ENCODE results near the gene NDUFA8. TPM values are rescaled to one million over a fixed set of nuclear protein-coding genes. Genes with fewer than 3 reads are reported as not detected.

Gene NDUFA8
- total RNA-seq, 1 donor from 2014 or later = 27.3 TPM

- no peak for DNase-seq (ENCODE audit: low read depth in 2 of 2)
Observed at GRCh38 chr9:122138560-122139268, 20.9 kb downstream of the NDUFA8 start.

GRCh38 chr9:122135529-122135859 lies 24.1 kb downstream of the NDUFA8 start:
- no peak for DNase-seq (ENCODE audit: low read depth in 2 of 2)

DNA sequence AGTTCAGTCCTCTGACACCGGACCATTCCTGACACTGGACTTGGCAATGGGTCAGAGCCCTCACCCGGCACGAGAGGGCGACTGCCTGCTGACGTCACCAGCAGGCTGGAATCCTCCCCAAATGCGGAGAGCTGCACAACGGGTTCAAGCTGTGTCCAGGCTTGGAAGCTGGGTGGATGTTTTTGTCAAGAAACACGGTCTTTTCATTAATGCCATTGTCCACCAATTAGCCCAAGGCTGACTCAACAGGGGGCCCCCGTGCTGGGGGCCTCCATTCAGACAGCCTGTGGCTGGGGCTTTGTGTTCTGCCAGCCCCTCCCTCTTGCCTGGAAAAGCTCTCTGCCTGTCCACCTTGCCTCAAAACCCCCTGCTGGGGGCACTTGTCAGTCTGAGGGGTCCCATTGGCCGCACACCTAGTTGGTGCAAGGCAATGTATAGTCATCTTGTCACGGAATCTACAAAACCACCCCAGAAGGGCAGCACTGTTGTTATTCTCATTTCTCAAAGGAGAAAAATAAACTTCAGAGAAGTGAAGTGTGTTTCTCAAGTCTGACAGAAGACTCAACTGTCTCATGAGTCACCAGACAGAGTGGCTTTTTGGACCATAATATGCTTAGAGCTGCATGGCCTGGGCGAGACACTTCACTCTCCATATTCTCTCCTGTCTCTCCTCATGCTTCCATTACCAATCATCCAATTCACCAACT lies 24.6 kb downstream of the NDUFA8 start:
- DNase-seq (ENCODE audit: low read depth in 2 of 2) = peak in 1 of 2 donors; percentile 36

GRCh38 chr9:122133984-122134535 lies 25.5 kb downstream of the NDUFA8 start:
- DNase-seq (ENCODE audit: low read depth in 2 of 2) = peak; percentile 65 to 74

- DNase-seq (ENCODE audit: low read depth in 2 of 2) = peak; percentile 55 to 79
Observed at GRCh38 chr9:122133263-122133983, 26.2 kb downstream of the NDUFA8 start.

- no peak for DNase-seq (ENCODE audit: low read depth in 2 of 2)
Observed at GRCh38 chr9:122132539-122132938, 27.0 kb downstream of the NDUFA8 start.

DNA sequence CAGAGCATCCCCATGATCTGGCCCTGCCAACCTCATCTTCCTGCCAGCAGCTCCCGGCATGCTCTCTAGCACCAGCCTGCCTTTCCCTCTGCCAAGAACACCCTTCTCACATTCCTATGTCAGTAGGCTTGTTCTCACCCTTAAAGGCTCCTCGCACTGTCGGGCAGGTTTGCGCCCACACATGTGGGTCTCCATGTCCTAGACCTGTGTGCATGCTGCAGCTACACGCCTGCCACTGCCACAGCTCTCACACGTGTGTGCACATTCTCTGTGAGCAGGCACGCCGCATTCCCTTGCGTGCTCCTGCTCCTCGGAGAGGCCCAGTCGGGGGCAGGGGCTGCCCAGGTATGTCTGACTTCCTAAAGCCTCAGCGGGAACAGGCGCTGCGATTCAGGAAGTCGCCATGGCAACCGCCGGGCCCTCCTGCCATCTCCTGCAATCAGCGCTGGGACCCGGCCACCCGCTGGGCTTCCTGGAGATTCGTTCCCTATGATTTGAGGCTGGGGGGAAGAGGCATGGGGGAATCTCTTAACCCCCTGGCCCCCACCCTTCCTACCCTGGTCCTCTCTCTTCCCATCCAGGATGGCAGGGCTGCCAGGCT lies 28.1 kb downstream of the NDUFA8 start:
- DNase-seq (ENCODE audit: low read depth in 2 of 2) = no peak

DNA sequence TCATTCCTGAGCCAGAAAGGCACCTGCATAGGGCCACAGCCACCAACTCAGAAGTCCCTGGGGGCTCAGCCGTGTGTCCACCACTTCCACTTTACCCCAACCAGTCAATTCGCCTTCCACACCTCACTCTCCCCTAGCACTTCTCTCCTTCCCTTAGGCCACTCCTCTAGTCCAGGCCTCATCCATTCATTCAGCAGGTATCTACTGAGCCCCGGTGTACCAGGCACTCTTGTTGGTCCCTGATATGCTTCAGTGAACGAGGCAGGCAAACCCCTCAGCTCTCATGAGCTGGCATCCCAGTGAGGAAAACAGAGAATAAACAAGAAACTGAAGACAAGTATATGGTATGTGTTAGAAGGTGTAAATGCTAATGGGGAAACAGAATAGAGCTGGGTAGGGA lies 28.7 kb downstream of the NDUFA8 start:
- DNase-seq (ENCODE audit: low read depth in 2 of 2) = no peak

- no peak for DNase-seq (ENCODE audit: low read depth in 2 of 2)
Observed at GRCh38 chr9:122129969-122130368, 29.6 kb downstream of the NDUFA8 start.

GRCh38 chr9:122128969-122129343 lies 30.6 kb downstream of the NDUFA8 start:
- DNase-seq (ENCODE audit: low read depth in 2 of 2) = no peak

- peak in 1 of 2 donors; percentile 32 for DNase-seq (ENCODE audit: low read depth in 2 of 2)
Observed at GRCh38 chr9:122128007-122128968, 31.3 kb downstream of the NDUFA8 start.

DNA sequence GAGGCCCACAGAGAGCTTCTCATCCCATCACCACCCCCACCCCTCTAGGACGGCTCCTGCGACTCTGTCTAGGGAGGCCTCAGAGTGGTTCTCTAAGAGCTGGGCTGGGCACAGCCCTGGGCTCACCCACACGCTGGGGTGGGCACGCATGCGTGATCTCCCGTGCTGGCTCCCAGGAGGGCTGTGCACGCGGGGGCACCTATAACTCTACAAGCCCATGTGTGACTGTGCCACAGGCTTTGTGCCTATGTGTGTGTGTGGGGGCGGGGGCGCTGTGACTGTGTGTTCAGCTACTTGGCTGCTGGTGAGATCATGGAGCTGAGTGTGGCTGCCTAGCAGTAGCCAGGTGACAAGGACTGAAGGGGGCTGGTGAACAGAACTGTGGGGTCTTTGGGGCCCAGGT lies 32.2 kb downstream of the NDUFA8 start:
- peak in 1 of 2 donors; percentile 32 for DNase-seq (ENCODE audit: low read depth in 2 of 2)

GRCh38 chr9:122126331-122127261 lies 33.0 kb downstream of the NDUFA8 start:
- DNase-seq (ENCODE audit: low read depth in 2 of 2) = no peak

DNA sequence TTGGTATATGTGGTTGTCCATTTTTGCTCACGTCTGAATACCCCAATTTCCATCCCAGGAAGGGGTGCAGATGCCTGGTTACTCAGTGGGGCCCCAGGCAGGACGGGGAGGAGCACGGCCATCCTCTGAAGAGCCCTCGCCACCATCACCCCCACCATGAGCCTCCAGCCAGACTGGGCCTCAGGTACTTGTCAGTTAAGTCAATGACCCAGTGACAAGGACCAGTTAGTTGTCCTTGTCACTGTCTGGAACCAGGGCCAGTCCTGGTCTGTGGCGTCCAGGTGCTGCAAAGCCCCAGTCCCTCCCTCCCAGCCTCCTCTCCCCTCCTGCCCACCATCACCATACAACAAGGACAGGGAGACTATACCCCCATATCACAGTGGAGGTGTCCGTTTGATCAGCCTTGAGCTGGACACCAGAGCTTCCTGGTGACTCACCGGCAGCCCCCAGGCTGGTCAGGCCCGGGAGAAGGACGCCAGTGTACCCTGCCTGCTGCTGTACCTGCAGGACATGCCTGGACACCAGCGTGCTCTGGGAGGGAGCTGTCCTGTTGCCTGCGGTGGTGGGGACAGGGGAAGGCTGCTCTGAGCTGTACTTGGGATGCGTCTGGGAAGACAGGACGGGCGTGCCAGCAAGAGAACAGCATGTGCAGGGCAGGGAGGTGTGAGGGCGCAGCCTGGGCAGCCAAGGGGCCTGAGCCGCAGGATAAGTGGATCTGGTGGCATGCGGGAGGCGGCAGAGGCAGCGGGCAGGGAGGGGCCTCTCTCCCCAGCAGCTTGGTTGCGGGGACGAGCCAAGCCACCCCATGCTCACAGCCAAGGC lies 33.9 kb downstream of the NDUFA8 start:
- DNase-seq (ENCODE audit: low read depth in 2 of 2) = peak in 1 of 2 donors; percentile 59

GRCh38 chr9:122125158-122125508 lies 34.4 kb downstream of the NDUFA8 start:
- DNase-seq (ENCODE audit: low read depth in 2 of 2) = peak; percentile 45 to 80

GRCh38 chr9:122124528-122124927 lies 35.1 kb downstream of the NDUFA8 start:
- no peak for DNase-seq (ENCODE audit: low read depth in 2 of 2)

DNA sequence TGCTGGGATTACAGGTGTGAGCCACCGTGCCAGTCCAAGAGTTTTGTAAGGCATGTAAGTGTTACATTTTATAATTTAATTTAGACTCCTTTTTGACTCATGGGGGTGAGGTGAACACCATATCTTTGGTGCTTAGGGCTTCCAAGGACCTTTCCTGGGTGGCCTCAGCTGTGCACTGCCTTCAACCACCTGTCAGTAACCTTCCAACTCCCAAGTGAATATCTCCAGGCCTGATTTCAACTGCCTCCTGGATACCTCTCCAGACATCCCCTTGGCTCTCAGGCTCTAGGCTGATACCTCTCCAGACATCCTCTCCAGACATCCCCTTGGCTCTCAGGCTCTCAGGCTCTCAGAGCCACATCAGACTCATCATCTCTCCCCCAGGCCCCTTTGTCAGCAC lies 35.5 kb downstream of the NDUFA8 start:
- no peak for DNase-seq (ENCODE audit: low read depth in 2 of 2)

DNA sequence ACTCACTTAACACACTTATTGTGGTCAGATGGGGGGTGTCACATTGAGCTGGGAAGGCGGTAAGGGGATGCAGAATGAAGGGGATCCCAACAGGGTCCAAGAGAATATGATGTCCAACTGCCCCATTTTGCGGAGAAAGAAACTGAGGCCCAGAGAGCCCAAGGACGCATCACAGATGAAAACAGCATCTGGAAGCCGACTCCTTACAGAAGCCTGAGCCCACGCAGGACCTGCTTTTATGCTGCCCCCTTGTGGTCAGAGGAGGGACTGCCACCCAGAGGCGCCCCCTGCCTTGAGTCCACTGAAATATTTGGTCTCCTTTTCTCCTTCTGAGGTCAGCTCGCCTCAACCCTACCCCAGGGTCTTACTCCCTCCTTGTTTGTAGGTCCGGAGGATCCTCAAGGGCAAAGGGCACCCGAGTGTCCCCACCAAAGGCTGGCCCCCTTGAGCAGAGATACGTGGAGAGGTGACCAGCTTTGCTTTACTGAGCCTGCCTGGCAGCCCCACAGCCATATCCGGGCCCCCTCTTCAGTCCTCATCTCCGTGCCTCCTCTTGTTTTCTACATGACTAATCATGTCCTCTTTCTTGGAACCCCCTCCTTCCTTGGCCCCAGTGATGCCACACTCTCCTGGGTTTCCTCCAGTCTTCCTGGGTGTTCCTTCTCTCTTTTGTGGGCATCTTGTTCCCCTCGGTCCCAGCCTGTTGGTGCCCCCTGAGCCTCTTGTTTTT lies 36.5 kb downstream of the NDUFA8 start:
- DNase-seq (ENCODE audit: low read depth in 2 of 2) = peak in 1 of 2 donors; percentile 61
